HepG2 (cell line): ENCODE data around the gene NUP93. TPM values are rescaled to one million over a fixed set of nuclear protein-coding genes. Genes with fewer than 3 reads are reported as not detected.

Source experiments
- ATAC-seq: fragments of 200-7000 bp; cut with Tn5 transposase; 3 replicates; pipeline ENCODE4 v1.9.1; 2020; ENCODE audit warnings: mild to moderate bottlenecking, moderate library complexity
- BruUV-seq: library from RNA; stranded (reverse); fragments of 400-500 nt; replicated peaks from 2 replicates; lab custom pipeline; 2021; lab: Mats Ljungman, UMichigan
- CTCF ChIA-PET: fragments of 300-600 bp; formaldehyde crosslinking; extraction: SDS; loops from one replicate; lab custom pipeline; 2021; ENCODE audit warnings: low total read pairs, inconsistent platforms, low intra/inter-chr PET ratio; lab: Yijun Ruan, JAX
- POLR2A ChIA-PET: fragments of 350-600 bp; sonication (Branson Sonifier 250); formaldehyde crosslinking; loops from one replicate; lab custom pipeline; 2020; ENCODE audit warnings: antibody characterized with exemption, inconsistent platforms; lab: Yijun Ruan, JAX
- DNase-seq: peaks from one replicate; pipeline ENCODE4 v3.0.0-alpha.2; 2015; ENCODE audit warnings: low spot score
- FAIRE-seq: peaks from 3 replicates; lab custom pipeline; 2011; peaks lifted over from hg19 to GRCh38; lab: Jason Lieb, UNC
- H2AFZ ChIP-seq: one replicate; pipeline ENCODE4 v1.6.1; 2011; ENCODE audit warnings: low read length, inconsistent platforms
- H3K27ac ChIP-seq: fragments of 300-600 bp; 3 replicates; pipeline ENCODE4 v1.8.0; 2011; ENCODE audit warnings: mixed run types, mild to moderate bottlenecking, mixed read lengths, low read length, inconsistent platforms; ENCODE audit not compliant: insufficient read depth; ENCODE audit errors: extremely low read length
- H3K27me3 ChIP-seq, 2 experiments: fragments of 200-600 bp in 1 of 2; 2 replicates in 1 of 2; 3 replicates in 1 of 2; pipeline versions ENCODE4 v1.6.0 to v1.8.0; 2011; ENCODE audit warnings: low read length in 2 of 2, mild to moderate bottlenecking in 2 of 2, moderate library complexity in 2 of 2, inconsistent platforms in 1 of 2; ENCODE audit not compliant: insufficient read depth in 2 of 2, control insufficient read depth in 1 of 2
- H3K36me3 ChIP-seq, 2 experiments: fragments of 200-600 bp in 1 of 2; replicated peaks in 1 of 2; 2 replicates in 1 of 2; 3 replicates in 1 of 2; pipeline versions ENCODE4 v1.5.1 to v1.8.0; 2011; ENCODE audit warnings: low read length in 2 of 2, inconsistent platforms in 1 of 2; ENCODE audit not compliant: insufficient read depth in 2 of 2, control insufficient read depth in 1 of 2
- H3K4me1 ChIP-seq: 2 replicates; pipeline ENCODE4 v1.5.1; 2012; ENCODE audit warnings: low read length, inconsistent platforms; ENCODE audit not compliant: insufficient read depth
- H3K4me2 ChIP-seq: 2 replicates; pipeline ENCODE4 v1.6.0; 2011; ENCODE audit warnings: low read depth, low read length, inconsistent platforms
- H3K4me3 ChIP-seq, 3 experiments: fragments of 200-600 bp in 1 of 3; sonication (generic), shearing (Covaris generic) in 1 of 3; replicated peaks in 1 of 3; 2 replicates each; pipeline ENCODE4 v1.5.1; 2011 to 2016; ENCODE audit warnings: low read length in 3 of 3, inconsistent platforms in 2 of 3, low read depth in 2 of 3, mild to moderate bottlenecking in 2 of 3, control low read depth in 1 of 3, mixed read lengths in 1 of 3; ENCODE audit not compliant: insufficient read depth in 1 of 3
- H3K79me2 ChIP-seq: one replicate; pipeline ENCODE4 v1.6.1; 2011; ENCODE audit warnings: low read length, inconsistent platforms; ENCODE audit not compliant: insufficient read depth
- H3K9ac ChIP-seq: 2 replicates; pipeline ENCODE4 v1.6.0; 2011; ENCODE audit warnings: mild to moderate bottlenecking, low read depth, low read length, inconsistent platforms; ENCODE audit not compliant: insufficient read depth
- H3K9me3 ChIP-seq: 2 replicates; pipeline ENCODE4 v1.5.1; 2012; ENCODE audit warnings: mild to moderate bottlenecking, low read length
- H4K20me1 ChIP-seq: 2 replicates; pipeline ENCODE4 v1.6.0; 2011; ENCODE audit warnings: inconsistent platforms, mild to moderate bottlenecking, low read length, moderate library complexity; ENCODE audit not compliant: insufficient read depth
- AGO1 ChIP-seq: fragments of 200-400 bp; formaldehyde crosslinking; IDR thresholded peaks from 2 replicates; pipeline ENCODE4 v1.6.1; 2017; ENCODE audit warnings: mild to moderate bottlenecking, low read depth, low read length, moderate library complexity; ENCODE audit not compliant: poor library complexity, severe bottlenecking
- BRCA1 ChIP-seq: sonication (generic); formaldehyde crosslinking; IDR thresholded peaks from 2 replicates; pipeline ENCODE4 v1.4.0; 2020; ENCODE audit warnings: missing genetic modification reagents
- CEBPG ChIP-seq: IDR thresholded peaks from 2 replicates; pipeline ENCODE4 v1.6.1; 2016
- MYC ChIP-seq: sonication (generic); formaldehyde crosslinking; IDR thresholded peaks from 2 replicates; pipeline ENCODE4 v1.9.0; 2021; ENCODE audit warnings: missing genetic modification reagents, borderline replicate concordance
- PCBP1 ChIP-seq: fragments of 200-400 bp; formaldehyde crosslinking; IDR thresholded peaks from 2 replicates; pipeline ENCODE4 v1.6.1; 2017; ENCODE audit warnings: mild to moderate bottlenecking, low read depth, low read length, borderline replicate concordance
- ZNF232 ChIP-seq: sonication (generic); formaldehyde crosslinking; IDR thresholded peaks from 2 replicates; pipeline ENCODE4 v1.4.0; 2020; ENCODE audit warnings: missing genetic modification reagents, borderline replicate concordance
- ZNF253 ChIP-seq: sonication (generic); formaldehyde crosslinking; IDR thresholded peaks from 2 replicates; pipeline ENCODE4 v1.8.0; 2022; ENCODE audit warnings: mild to moderate bottlenecking, missing genetic modification reagents, borderline replicate concordance
- ZNF333 ChIP-seq: sonication (generic); formaldehyde crosslinking; IDR thresholded peaks from 2 replicates; pipeline ENCODE4 v1.4.0; 2020; ENCODE audit warnings: mild to moderate bottlenecking, missing genetic modification reagents, borderline replicate concordance
- ZNF546 ChIP-seq: sonication (generic); formaldehyde crosslinking; conservative IDR thresholded peaks from 2 replicates; pipeline ENCODE4 v1.8.1; 2023; ENCODE audit warnings: mild to moderate bottlenecking, missing genetic modification reagents
- ZNF598 ChIP-seq: sonication (generic); formaldehyde crosslinking; IDR thresholded peaks from 2 replicates; pipeline ENCODE4 v1.5.1; 2020; ENCODE audit warnings: mild to moderate bottlenecking, missing genetic modification reagents, borderline replicate concordance
- ZNF773 ChIP-seq: sonication (generic); formaldehyde crosslinking; IDR thresholded peaks from 2 replicates; pipeline ENCODE4 v1.4.0; 2020; ENCODE audit warnings: missing genetic modification reagents, borderline replicate concordance
- WGBS: methylation state at CpG from one replicate; pipeline ENCODE4 v1.1.6; 2017; ENCODE audit warnings: low lambda C conversion rate; 5-methylcytosine and 5-hydroxymethylcytosine counted together
- in situ Hi-C: cut with HindIII; loops from 2 replicates; pipeline ENCODE4 v1.10.0; 2017; ENCODE audit warnings: low pct_unique_long_range_greater_than_20kb; ENCODE audit not compliant: extremely low pct_ligation_motif_present
- intact Hi-C: fragments of 100-400 bp; cut with micrococcal nuclease; formaldehyde crosslinking; loops from one replicate; pipeline ENCODE4 v1.10.0; 2022; ENCODE audit not compliant: unreplicated experiment
- polyA plus RNA-seq, 8 experiments: library from polyadenylated mRNA; depleted of rRNA in 3 of 8; stranded (reverse) in 7 of 8; unstranded in 1 of 8; fragments of >200 nt; fragmentation: Illumina TruSeq in 4 of 8; extraction: Trizol in 4 of 8; gene quantifications; 2 replicates each; pipeline versions ENCODE4 v1.2.1 to v1.2.3, GENCODE V29; 2011 to 2016; ENCODE audit warnings: low read depth in 4 of 8, missing spikeins in 1 of 8, mixed read lengths in 1 of 8; ENCODE audit not compliant: insufficient read depth in 1 of 8
- total RNA-seq, 5 experiments: library from RNA; depleted of rRNA; stranded (reverse); fragments of >200 nt; fragmentation: Illumina TruSeq; extraction: Trizol; gene quantifications; 2 replicates each; pipeline ENCODE4 v1.2.3, GENCODE V29; 2016; ENCODE audit warnings: low read depth in 1 of 5
- TF ChIP-seq, protein P1 (sequence below): sonication (generic); formaldehyde crosslinking; IDR thresholded peaks from 2 replicates; pipeline ENCODE4 v1.5.1; 2020; ENCODE audit warnings: mild to moderate bottlenecking, missing genetic modification reagents, moderate library complexity
- TF ChIP-seq, protein P2 (sequence below): sonication (generic); formaldehyde crosslinking; IDR thresholded peaks from 2 replicates; pipeline ENCODE4 v1.5.0; 2020; ENCODE audit warnings: missing genetic modification reagents
- TF ChIP-seq, protein P3 (sequence below): sonication (generic); formaldehyde crosslinking; IDR thresholded peaks from 2 replicates; pipeline ENCODE4 v1.8.0; 2022; ENCODE audit warnings: mild to moderate bottlenecking, missing genetic modification reagents, borderline replicate concordance
- TF ChIP-seq, protein P4 (sequence below): sonication (generic); formaldehyde crosslinking; IDR thresholded peaks from 2 replicates; pipeline ENCODE4 v1.4.0; 2020; ENCODE audit warnings: missing genetic modification reagents, low read depth, mild to moderate bottlenecking, borderline replicate concordance
- TF ChIP-seq, protein P5 (sequence below): IDR thresholded peaks from 2 replicates; pipeline ENCODE4 v1.6.1; 2016
- TF ChIP-seq, protein P6 (sequence below): sonication (generic); formaldehyde crosslinking; IDR thresholded peaks from 2 replicates; pipeline ENCODE4 v1.9.0; 2021; ENCODE audit warnings: missing genetic modification reagents, mild to moderate bottlenecking, borderline replicate concordance

NUP93 gene
- total and polyA plus RNA-seq, 2 of the 13 experiments (the other 11 are each of a cell fraction or from before 2014, with no cell fraction given), result 58.5 to 140 TPM

DNA sequence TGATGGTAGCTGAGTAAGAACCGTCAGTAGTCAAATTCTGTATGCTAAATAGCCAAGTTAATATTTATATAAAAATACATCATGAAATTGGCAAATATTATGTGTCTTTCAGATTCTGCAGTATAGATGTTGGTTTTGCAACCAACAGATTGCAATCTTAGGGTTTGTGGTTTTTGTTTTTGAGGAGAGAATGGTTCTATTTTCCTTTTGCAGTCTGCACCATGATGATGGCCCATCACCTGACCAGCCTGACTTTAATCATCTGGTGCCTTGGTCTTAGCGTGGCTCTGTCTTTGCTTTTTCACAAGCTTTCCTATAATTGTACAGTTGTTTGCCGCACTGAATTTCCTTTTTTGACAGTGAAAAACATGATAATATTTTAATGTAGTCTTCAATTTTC is 50.7 kb downstream of the NUP93 start (continued):
- TF ChIP-seq ZNF232 (no peak), ZNF546 (CRISPR knock-in tag) (no peak), MYC (CRISPR knock-in tag) (no peak), ZNF253 (CRISPR knock-in tag) (no peak), ZNF598 (CRISPR knock-in tag) (no peak)
- TF ChIP-seq, protein P1, sequence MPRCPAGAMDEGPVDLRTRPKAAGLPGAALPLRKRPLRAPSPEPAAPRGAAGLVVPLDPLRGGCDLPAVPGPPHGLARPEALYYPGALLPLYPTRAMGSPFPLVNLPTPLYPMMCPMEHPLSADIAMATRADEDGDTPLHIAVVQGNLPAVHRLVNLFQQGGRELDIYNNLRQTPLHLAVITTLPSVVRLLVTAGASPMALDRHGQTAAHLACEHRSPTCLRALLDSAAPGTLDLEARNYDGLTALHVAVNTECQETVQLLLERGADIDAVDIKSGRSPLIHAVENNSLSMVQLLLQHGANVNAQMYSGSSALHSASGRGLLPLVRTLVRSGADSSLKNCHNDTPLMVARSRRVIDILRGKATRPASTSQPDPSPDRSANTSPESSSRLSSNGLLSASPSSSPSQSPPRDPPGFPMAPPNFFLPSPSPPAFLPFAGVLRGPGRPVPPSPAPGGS, result no peak
- TF ChIP-seq, protein P2, sequence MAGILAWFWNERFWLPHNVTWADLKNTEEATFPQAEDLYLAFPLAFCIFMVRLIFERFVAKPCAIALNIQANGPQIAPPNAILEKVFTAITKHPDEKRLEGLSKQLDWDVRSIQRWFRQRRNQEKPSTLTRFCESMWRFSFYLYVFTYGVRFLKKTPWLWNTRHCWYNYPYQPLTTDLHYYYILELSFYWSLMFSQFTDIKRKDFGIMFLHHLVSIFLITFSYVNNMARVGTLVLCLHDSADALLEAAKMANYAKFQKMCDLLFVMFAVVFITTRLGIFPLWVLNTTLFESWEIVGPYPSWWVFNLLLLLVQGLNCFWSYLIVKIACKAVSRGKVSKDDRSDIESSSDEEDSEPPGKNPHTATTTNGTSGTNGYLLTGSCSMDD (CRISPR knock-in tag), result no peak
- TF ChIP-seq, protein P3, sequence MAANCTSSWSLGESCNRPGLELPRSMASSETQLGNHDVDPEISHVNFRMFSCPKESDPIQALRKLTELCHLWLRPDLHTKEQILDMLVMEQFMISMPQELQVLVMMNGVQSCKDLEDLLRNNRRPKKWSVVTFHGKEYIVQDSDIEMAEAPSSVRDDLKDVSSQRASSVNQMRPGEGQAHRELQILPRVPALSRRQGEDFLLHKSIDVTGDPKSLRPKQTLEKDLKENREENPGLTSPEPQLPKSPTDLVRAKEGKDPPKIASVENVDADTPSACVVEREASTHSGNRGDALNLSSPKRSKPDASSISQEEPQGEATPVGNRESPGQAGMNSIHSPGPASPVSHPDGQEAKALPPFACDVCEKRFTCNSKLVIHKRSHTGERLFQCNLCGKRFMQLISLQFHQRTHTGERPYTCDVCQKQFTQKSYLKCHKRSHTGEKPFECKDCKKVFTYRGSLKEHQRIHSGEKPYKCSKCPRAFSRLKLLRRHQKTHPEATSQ, result no peak

DNA sequence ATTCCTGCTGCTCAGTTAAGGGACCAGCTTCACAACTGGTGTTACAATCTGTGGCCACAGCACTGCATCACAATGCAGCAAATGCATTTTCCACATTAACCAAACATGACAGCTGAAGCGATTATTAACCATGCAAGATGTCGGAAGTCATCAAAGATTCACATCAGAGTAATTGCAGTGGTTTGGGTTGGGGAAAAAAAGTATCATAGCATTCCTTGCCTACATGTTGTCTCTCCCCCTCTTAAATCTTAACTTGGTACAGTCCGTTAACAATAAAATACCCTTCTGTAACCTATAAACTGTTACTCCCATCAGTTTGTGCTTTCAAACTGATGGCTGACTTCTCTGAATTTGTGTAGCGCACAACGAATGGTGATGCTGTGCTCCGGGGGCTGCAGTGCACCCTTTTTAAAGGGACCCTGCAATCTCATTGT is 51.6 kb downstream of the NUP93 start:
- H4K20me1 ChIP-seq, result no peaks in the 10 kb centered on the region
- in situ Hi-C loops (no loop called here), intact Hi-C loops (no loop called here)
- H3K9ac ChIP-seq, result no peak overlapping the region
- H3K9me3 ChIP-seq, result no peaks in the 10 kb centered on the region
- no peak overlapping the region for H3K4me2 ChIP-seq
- H3K4me3 ChIP-seq, result no peak overlapping the region
- POLR2A ChIA-PET, result no interaction called here
- BruUV-seq, result no TSS peak
- CTCF ChIA-PET, result no interaction called here
- H3K27me3 ChIP-seq, result no peaks in the 10 kb centered on the region
- H3K36me3 ChIP-seq, result no peaks in the 10 kb centered on the region
- H3K4me1 ChIP-seq, result peaks cover 3% of the 10 kb centered on the region; the same call in 1 of the 2 replicates
- DNase-seq (no peak), ATAC-seq (no peak), FAIRE-seq (no peak)
- no peaks in the 10 kb centered on the region for H3K79me2 ChIP-seq
- no peak overlapping the region for H2AFZ ChIP-seq
- H3K27ac ChIP-seq, result no peak overlapping the region
- WGBS, result 96% methylated on average over 6 of the region's 6 CpGs
- TF ChIP-seq PCBP1 (no peak), ZNF773 (CRISPR knock-in tag) (no peak), ZNF333 (CRISPR knock-in tag) (no peak), CEBPG (CRISPR knock-in tag) (no peak), AGO1 (no peak), BRCA1 (CRISPR knock-in tag) (no peak)
- TF ChIP-seq, protein P4, sequence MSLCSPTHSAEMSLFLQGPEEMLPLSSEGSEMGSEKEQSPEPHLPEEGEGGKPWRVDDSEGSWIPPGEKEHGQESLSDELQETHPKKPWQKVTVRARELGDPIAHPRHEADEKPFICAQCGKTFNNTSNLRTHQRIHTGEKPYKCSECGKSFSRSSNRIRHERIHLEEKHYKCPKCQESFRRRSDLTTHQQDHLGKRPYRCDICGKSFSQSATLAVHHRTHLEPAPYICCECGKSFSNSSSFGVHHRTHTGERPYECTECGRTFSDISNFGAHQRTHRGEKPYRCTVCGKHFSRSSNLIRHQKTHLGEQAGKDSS (CRISPR knock-in tag), result no peak
- TF ChIP-seq, protein P5, sequence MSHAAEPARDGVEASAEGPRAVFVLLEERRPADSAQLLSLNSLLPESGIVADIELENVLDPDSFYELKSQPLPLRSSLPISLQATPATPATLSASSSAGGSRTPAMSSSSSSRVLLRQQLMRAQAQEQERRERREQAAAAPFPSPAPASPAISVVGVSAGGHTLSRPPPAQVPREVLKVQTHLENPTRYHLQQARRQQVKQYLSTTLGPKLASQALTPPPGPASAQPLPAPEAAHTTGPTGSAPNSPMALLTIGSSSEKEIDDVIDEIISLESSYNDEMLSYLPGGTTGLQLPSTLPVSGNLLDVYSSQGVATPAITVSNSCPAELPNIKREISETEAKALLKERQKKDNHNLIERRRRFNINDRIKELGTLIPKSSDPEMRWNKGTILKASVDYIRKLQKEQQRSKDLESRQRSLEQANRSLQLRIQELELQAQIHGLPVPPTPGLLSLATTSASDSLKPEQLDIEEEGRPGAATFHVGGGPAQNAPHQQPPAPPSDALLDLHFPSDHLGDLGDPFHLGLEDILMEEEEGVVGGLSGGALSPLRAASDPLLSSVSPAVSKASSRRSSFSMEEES (CRISPR knock-in tag), result no peak
- TF ChIP-seq, protein P6, sequence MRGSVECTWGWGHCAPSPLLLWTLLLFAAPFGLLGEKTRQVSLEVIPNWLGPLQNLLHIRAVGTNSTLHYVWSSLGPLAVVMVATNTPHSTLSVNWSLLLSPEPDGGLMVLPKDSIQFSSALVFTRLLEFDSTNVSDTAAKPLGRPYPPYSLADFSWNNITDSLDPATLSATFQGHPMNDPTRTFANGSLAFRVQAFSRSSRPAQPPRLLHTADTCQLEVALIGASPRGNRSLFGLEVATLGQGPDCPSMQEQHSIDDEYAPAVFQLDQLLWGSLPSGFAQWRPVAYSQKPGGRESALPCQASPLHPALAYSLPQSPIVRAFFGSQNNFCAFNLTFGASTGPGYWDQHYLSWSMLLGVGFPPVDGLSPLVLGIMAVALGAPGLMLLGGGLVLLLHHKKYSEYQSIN, result no peak
